Esophagus muscularis mucosa (tissue), 4 donors: ENCODE measurements around the gene MAP3K2. TPM values are rescaled to one million over a fixed set of nuclear protein-coding genes. Genes with fewer than 3 reads are reported as not detected.

Experiments
- DNase-seq: peaks from one replicate; pipeline ENCODE4 v3.0.0-alpha.2; 2017; ENCODE audit errors: extremely low spot score
- H3K27ac ChIP-seq, 4 donors: fragments of 200-600 bp; sonication (generic); replicated peaks in 1 of 4; 1 replicate in 3 of 4; 2 replicates in 1 of 4; pipeline ENCODE4 v1.5.1; 2016 to 2019; ENCODE audit warnings: mild to moderate bottlenecking in 1 of 4
- H3K27me3 ChIP-seq, 4 donors: fragments of 200-600 bp; sonication (generic); one replicate each; pipeline versions ENCODE4 v1.5.1 to v1.6.0; 2016 to 2019
- H3K36me3 ChIP-seq, 4 donors: fragments of 200-600 bp; sonication (generic); one replicate each; pipeline ENCODE4 v1.5.1; 2016 to 2019
- H3K4me1 ChIP-seq, 4 donors: fragments of 200-600 bp; sonication (generic); one replicate each; pipeline ENCODE4 v1.5.1; 2016 to 2019
- H3K4me3 ChIP-seq, 4 donors: fragments of 200-600 bp; sonication (generic); 1 replicate in 2 of 4; 2 replicates in 2 of 4; pipeline ENCODE4 v1.5.1; 2016 to 2019; ENCODE audit warnings: mild to moderate bottlenecking in 4 of 4, moderate library complexity in 1 of 4
- H3K9me3 ChIP-seq, 4 donors: fragments of 200-600 bp; sonication (generic); 1 replicate in 3 of 4; 2 replicates in 1 of 4; pipeline ENCODE4 v1.5.1; 2016 to 2019
- EP300 ChIP-seq: sonication (generic); formaldehyde crosslinking; IDR thresholded peaks from one replicate; pipeline ENCODE4 v1.6.1; 2017; ENCODE audit warnings: antibody characterized with exemption
- POLR2A ChIP-seq: fragments of 450-650 bp; IDR thresholded peaks from one replicate; pipeline ENCODE4 v1.6.1; 2017; ENCODE audit warnings: antibody characterized with exemption, moderate library complexity, mild to moderate bottlenecking, low read depth
- POLR2AphosphoS5 ChIP-seq, 2 donors: sonication (generic); formaldehyde crosslinking; IDR thresholded peaks; one replicate each; pipeline ENCODE4 v1.6.1; 2017; ENCODE audit warnings: antibody characterized with exemption in 2 of 2
- WGBS: methylation state at CpG from one replicate; pipeline ENCODE4 v1.1.5; 2018; 5-methylcytosine and 5-hydroxymethylcytosine counted together
- intact Hi-C: fragments of 100-400 bp; cut with DNase I; formaldehyde crosslinking; loops from one replicate; pipeline ENCODE4 v1.15.1; 2023
- total RNA-seq, 4 donors: library from RNA; depleted of rRNA; stranded (reverse); fragments of >200 nt; gene quantifications; one replicate each; pipeline versions ENCODE4 v1.1.0 to v1.2.1, GENCODE V29; 2016
- TF ChIP-seq, protein P1 (sequence below), 3 experiments: fragments of 200-600 bp in 2 of 3; fragments of 450-650 bp in 1 of 3; sonication (generic) in 2 of 3; IDR thresholded peaks; one replicate each; pipeline ENCODE4 v1.5.1; 2017 to 2019; ENCODE audit warnings: antibody characterized with exemption in 3 of 3, mild to moderate bottlenecking in 2 of 3, moderate library complexity in 1 of 3

Gene MAP3K2
- total RNA-seq, 4 donors from 2014 or later: 51.4 to 68.6 (median 66.2) TPM

DNA sequence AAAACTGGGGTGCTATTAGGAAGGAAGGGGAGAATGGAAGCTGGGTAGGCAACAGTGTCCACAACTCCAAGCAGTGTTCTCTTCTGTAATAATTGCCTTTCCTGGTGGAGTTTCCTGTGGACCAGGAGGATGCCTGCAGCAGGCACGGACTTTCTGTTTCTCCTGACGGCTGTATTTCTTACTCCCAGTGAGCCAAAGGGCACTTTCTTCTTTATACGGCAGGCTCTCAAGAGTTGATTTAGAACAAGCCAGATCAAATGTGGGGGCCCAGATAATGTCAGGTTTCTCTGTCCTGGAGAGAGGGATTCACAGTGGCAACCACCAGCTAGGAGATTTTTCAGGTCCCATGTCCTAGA is 17.5 kb upstream of the MAP3K2 start:
- peak; percentile 90 for DNase-seq

DNA sequence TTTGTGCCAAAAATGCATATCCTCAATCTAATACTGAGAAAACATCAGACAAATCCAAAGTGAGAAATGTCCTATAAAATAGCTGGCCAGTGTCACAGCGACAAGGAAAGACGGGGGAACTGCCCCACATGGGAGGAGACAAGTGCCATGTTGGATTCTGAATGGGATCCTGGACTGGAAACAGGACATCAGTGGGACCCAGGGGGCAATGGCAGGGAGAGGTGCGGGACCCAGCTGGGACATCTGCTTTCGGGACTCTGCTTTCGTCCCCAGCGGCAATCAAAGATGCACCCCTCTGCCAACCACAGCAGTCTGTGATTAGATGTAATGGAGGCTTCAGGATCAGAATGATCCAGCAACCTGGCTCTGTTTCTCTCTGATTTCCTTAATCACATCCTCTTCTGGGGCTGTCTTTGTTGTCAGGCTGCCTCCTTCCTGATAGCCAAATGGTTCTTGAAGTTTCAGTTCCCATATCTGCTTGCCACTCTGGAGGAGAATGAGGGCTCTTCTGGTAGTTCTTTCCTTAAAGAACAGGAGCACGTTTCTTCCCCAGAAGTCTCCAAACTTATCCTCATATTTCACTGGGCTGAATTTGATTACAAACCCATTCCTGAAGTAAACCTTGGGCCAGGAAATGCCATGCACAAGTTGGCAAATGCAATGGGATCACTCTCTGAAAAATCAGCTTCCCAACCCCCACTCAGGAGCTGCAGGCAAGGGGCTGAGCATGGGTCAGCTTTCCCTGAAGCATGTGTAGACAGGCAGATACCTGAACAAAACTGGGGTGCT is 16.9 kb upstream of the MAP3K2 start:
- Histone ChIP-seq H3K27ac (no peak overlapping the region), H3K9me3 (no peaks in the 10 kb centered on the region), H3K4me3 (no peak overlapping the region), H3K36me3 (no peaks in the 10 kb centered on the region), H3K4me1 (peaks cover 15 to 35% (median 34%) of the 10 kb centered on the region in 4 donors), H3K27me3 (no peaks in the 10 kb centered on the region)
- intact Hi-C loops: no loop called here
- 87% methylated on average over 4 of the region's 7 CpGs for WGBS
- DNase-seq: peak; percentile 75
- TF ChIP-seq, protein P1, sequence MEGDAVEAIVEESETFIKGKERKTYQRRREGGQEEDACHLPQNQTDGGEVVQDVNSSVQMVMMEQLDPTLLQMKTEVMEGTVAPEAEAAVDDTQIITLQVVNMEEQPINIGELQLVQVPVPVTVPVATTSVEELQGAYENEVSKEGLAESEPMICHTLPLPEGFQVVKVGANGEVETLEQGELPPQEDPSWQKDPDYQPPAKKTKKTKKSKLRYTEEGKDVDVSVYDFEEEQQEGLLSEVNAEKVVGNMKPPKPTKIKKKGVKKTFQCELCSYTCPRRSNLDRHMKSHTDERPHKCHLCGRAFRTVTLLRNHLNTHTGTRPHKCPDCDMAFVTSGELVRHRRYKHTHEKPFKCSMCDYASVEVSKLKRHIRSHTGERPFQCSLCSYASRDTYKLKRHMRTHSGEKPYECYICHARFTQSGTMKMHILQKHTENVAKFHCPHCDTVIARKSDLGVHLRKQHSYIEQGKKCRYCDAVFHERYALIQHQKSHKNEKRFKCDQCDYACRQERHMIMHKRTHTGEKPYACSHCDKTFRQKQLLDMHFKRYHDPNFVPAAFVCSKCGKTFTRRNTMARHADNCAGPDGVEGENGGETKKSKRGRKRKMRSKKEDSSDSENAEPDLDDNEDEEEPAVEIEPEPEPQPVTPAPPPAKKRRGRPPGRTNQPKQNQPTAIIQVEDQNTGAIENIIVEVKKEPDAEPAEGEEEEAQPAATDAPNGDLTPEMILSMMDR (IDR thresholded peaks at IDR 0.05): no peak
- TF ChIP-seq POLR2AphosphoS5 (IDR thresholded peaks at IDR 0.05) (no peak), POLR2A (no peak)

More for the DNA sequence above, 17.5 kb upstream of the MAP3K2 start:
- peak overlapping the region in 1 of 4 donors; percentile 4 for H3K27ac ChIP-seq
- H3K4me1 ChIP-seq: peaks cover 15 to 40% (median 39%) of the 10 kb centered on the region in 4 donors
- no peaks in the 10 kb centered on the region for H3K9me3 ChIP-seq
- no peaks in the 10 kb centered on the region for H3K27me3 ChIP-seq
- no peak overlapping the region for H3K4me3 ChIP-seq
- WGBS: 68% methylated on average over 3 of the region's 3 CpGs
- H3K36me3 ChIP-seq: no peaks in the 10 kb centered on the region
- intact Hi-C loops: no loop called here
- TF ChIP-seq, protein P1 (IDR thresholded peaks at IDR 0.05): no peak
- TF ChIP-seq POLR2AphosphoS5 (IDR thresholded peaks at IDR 0.05) (no peak), POLR2A (no peak), EP300 (no peak)

DNA sequence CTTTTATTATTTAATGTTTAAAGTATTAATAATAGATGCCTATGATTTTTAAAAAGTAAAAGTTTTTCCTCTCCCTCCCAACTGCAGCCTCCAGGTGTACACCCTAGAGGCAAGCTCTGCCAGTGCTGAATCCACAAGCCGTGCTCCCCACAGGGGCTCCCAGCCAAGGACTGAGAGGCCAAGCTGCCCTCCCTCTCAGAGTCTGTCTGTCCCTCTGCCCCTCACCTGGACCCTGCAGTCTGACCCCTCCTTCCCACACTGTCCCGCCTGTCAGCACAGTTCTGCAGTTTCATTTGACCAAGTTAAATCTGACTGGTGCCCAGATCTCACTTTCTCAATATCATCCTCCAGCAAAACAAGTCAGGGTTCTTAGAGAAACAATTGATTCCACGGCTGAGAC is 15.7 kb upstream of the MAP3K2 start:
- WGBS: 78% methylated on average over 3 of the region's 3 CpGs
- Histone ChIP-seq H3K4me3 (no peak overlapping the region), H3K9me3 (no peaks in the 10 kb centered on the region), H3K27ac (no peak overlapping the region), H3K36me3 (no peaks in the 10 kb centered on the region), H3K4me1 (peaks cover 14 to 32% (median 29%) of the 10 kb centered on the region in 4 donors), H3K27me3 (no peaks in the 10 kb centered on the region)
- peak; percentile 81 for DNase-seq
- intact Hi-C loops: no loop called here
- TF ChIP-seq EP300: no peak
- TF ChIP-seq POLR2AphosphoS5 (IDR thresholded peaks at IDR 0.05): no peak
- TF ChIP-seq, protein P1 (IDR thresholded peaks at IDR 0.05): no peak
- no peak for TF ChIP-seq POLR2A

DNA sequence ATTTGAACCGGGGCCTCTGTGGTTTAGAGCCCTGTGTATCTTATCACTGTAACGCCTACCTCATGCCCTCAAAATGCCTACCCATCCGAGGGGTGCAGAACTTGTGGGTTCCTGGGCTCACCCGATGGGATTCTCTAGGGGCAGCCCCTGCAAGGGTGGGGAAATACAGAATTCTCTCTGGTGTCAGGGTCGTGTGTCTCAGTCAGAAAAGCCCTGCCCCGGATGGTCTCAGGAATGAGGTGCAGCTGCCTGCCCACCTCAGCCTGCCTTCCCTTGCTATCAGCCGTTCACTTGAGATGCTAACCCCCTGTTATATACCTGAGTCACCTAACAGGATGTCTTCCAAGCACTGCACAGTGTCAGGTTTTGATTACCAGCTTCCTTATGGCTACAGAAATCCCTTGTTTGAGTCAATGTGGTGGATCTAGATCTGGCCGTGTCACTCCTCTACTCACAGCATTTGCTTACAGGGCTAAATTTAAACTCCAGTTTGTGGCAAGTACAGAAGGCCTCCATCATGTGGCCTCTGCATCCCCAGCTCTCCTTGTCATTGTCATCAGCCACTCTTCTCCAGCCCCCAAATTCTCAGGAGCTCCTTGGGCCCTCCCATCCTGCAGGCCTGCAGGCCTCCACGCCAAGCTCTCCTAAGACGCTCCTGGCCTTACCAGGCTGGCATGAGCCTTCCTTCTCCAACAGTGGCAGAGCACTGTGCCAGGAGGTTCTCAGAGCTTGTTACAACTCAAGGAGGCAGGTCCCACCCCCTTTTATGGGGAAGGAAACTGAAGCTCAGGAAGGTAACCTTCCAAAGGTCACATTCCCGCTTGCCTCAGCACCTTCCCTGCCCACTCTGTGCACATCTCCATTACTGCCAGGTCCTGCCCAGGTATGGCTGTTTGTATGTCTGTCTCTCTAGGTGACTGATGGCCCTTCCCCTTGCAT is 14.3 kb upstream of the MAP3K2 start:
- TF ChIP-seq EP300 (no peak), POLR2AphosphoS5 (IDR thresholded peaks at IDR 0.05) (no peak), POLR2A (no peak)
- TF ChIP-seq, protein P1 (IDR thresholded peaks at IDR 0.05): no peak
- H3K4me3 ChIP-seq: no peak overlapping the region
- no peaks in the 10 kb centered on the region for H3K36me3 ChIP-seq
- peaks cover 11 to 28% (median 26%) of the 10 kb centered on the region in 4 donors for H3K4me1 ChIP-seq
- H3K9me3 ChIP-seq: no peaks in the 10 kb centered on the region
- DNase-seq: peak; percentile 88
- no peaks in the 10 kb centered on the region for H3K27me3 ChIP-seq
- intact Hi-C loops: no loop called here
- WGBS: 89% methylated on average over 10 of the region's 11 CpGs
- H3K27ac ChIP-seq: no peak overlapping the region
